ENCODE data around the gene NRL. TPM values are rescaled to one million over a fixed set of nuclear protein-coding genes. Genes with fewer than 3 reads are reported as not detected.

NRL gene
- total and polyA plus RNA-seq, 11 donors: 1.3 to 3.0 (median 2.1) TPM

Small RNA genes lying within 50 kb of the gene (microRNA-seq; reads per million reads assigned to microRNA genes)
- 0 reads per million in 4 donors for gene MIR7703

Other genes starting within 250 kb of the NRL start
- gene DHRS4, start 161.2 kb downstream of the NRL start, total RNA-seq: 10 to 100 TPM; 20.3 to 48.5 (median 30.3) TPM
- 10 to 100 TPM; 36.2 to 76.3 TPM for gene DHRS4, start 161.2 kb downstream of the NRL start, polyA plus RNA-seq
- gene DHRS4L2, start 126.0 kb downstream of the NRL start, total RNA-seq: 10 to 100 TPM; 17.9 to 37.1 (median 27.5) TPM
- 10 to 100 TPM; 22.2 to 65.9 TPM for gene DHRS4L2, start 126.0 kb downstream of the NRL start, polyA plus RNA-seq
- under 1 TPM in 6 of 9 donors, not detected in 3; 0.05 to 0.38 (median 0.17) TPM for gene CARMIL3, start 62.9 kb downstream of the NRL start, total RNA-seq
- gene CARMIL3, start 62.9 kb downstream of the NRL start, polyA plus RNA-seq: under 1 TPM; 0.08 to 0.15 TPM
- gene CPNE6, start 43.4 kb downstream of the NRL start, total RNA-seq: under 1 TPM in 3 of 9 donors, not detected in 6; 0.23 to 0.52 (median 0.25) TPM
- not detected for gene CPNE6, start 43.4 kb downstream of the NRL start, polyA plus RNA-seq
- 10 to 100 TPM in 2 of 9 donors, 1 to 10 TPM in 7; 2.1 to 14.6 (median 3.9) TPM for gene PCK2, start 20.6 kb downstream of the NRL start, total RNA-seq
- 1 to 10 TPM; 1.5 to 5.4 TPM for gene PCK2, start 20.6 kb downstream of the NRL start, polyA plus RNA-seq
- gene DCAF11, start 172 bp downstream of the NRL start, total RNA-seq: 100 to 1,000 TPM in 2 of 9 donors, 10 to 100 TPM in 7; 55.1 to 117 (median 75.0) TPM
- 100 to 1,000 TPM in 1 of 2 donors, 10 to 100 TPM in 1; 25.3 to 111 TPM for gene DCAF11, start 172 bp downstream of the NRL start, polyA plus RNA-seq
- gene FITM1, start 15.7 kb upstream of the NRL start, total RNA-seq: 100 to 1,000 TPM in 5 of 9 donors, 10 to 100 TPM in 4; 58.5 to 247 (median 107) TPM
- 100 to 1,000 TPM in 1 of 2 donors, 10 to 100 TPM in 1; 43.3 to 276 TPM for gene FITM1, start 15.7 kb upstream of the NRL start, polyA plus RNA-seq
- gene PSME1, start 21.2 kb upstream of the NRL start, total RNA-seq: 100 to 1,000 TPM in 6 of 9 donors, 10 to 100 TPM in 3; 87.3 to 331 (median 110) TPM
- 100 to 1,000 TPM; 125 to 164 TPM for gene PSME1, start 21.2 kb upstream of the NRL start, polyA plus RNA-seq
- 10 to 100 TPM in 8 of 9 donors, 1 to 10 TPM in 1; 9.6 to 18.7 (median 13.8) TPM for gene EMC9, start 26.6 kb upstream of the NRL start, total RNA-seq
- 10 to 100 TPM; 20.1 to 30.6 TPM for gene EMC9, start 26.6 kb upstream of the NRL start, polyA plus RNA-seq
- 100 to 1,000 TPM in 3 of 9 donors, 10 to 100 TPM in 6; 51.4 to 360 (median 80.8) TPM for gene PSME2, start 31.7 kb upstream of the NRL start, total RNA-seq
- gene PSME2, start 31.7 kb upstream of the NRL start, polyA plus RNA-seq: 100 to 1,000 TPM in 1 of 2 donors, 10 to 100 TPM in 1; 90.4 to 222 TPM
- gene RNF31, start 32.5 kb upstream of the NRL start, total RNA-seq: 10 to 100 TPM; 31.6 to 54.2 (median 36.6) TPM
- gene RNF31, start 32.5 kb upstream of the NRL start, polyA plus RNA-seq: 10 to 100 TPM; 36.4 to 38.3 TPM
- gene IRF9, start 46.3 kb upstream of the NRL start, total RNA-seq: 100 to 1,000 TPM in 1 of 9 donors, 10 to 100 TPM in 8; 23.4 to 169 (median 29.8) TPM
- gene IRF9, start 46.3 kb upstream of the NRL start, polyA plus RNA-seq: 10 to 100 TPM; 26.6 to 30.4 TPM
- gene REC8, start 57.1 kb upstream of the NRL start, total RNA-seq: 10 to 100 TPM in 2 of 9 donors, 1 to 10 TPM in 6, under 1 TPM in 1; 0.32 to 25.3 (median 4.4) TPM
- 1 to 10 TPM; 2.2 to 4.8 TPM for gene REC8, start 57.1 kb upstream of the NRL start, polyA plus RNA-seq
- gene IPO4, start 73.9 kb upstream of the NRL start, total RNA-seq: 10 to 100 TPM in 8 of 9 donors, 1 to 10 TPM in 1; 9.1 to 25.6 (median 17.2) TPM
- 10 to 100 TPM in 1 of 2 donors, 1 to 10 TPM in 1; 1.8 to 40.0 TPM for gene IPO4, start 73.9 kb upstream of the NRL start, polyA plus RNA-seq
- gene TM9SF1, start 80.5 kb upstream of the NRL start, total RNA-seq: 10 to 100 TPM; 15.4 to 32.3 (median 26.3) TPM
- gene TM9SF1, start 80.5 kb upstream of the NRL start, polyA plus RNA-seq: 10 to 100 TPM in 1 of 2 donors, 1 to 10 TPM in 1; 6.1 to 52.8 TPM
- gene TSSK4, start 90.7 kb upstream of the NRL start, total RNA-seq: under 1 TPM in 1 of 9 donors, not detected in 8; 0.19 TPM
- under 1 TPM in 1 of 2 donors, not detected in 1; 0.23 TPM for gene TSSK4, start 90.7 kb upstream of the NRL start, polyA plus RNA-seq
- gene CHMP4A, start 98.5 kb upstream of the NRL start, total RNA-seq: 10 to 100 TPM; 20.2 to 42.3 (median 34.5) TPM
- gene CHMP4A, start 98.5 kb upstream of the NRL start, polyA plus RNA-seq: 10 to 100 TPM; 32.1 to 72.8 TPM
- 10 to 100 TPM; 12.8 to 22.6 (median 15.5) TPM for gene MDP1, start 101.1 kb upstream of the NRL start, total RNA-seq
- 10 to 100 TPM; 20.8 to 26.5 TPM for gene MDP1, start 101.1 kb upstream of the NRL start, polyA plus RNA-seq
- 100 to 1,000 TPM; 174 to 217 (median 197) TPM for gene NEDD8, start 117.4 kb upstream of the NRL start, total RNA-seq
- gene NEDD8, start 117.4 kb upstream of the NRL start, polyA plus RNA-seq: 100 to 1,000 TPM; 276 to 287 TPM
- 10 to 100 TPM; 23.9 to 55.9 (median 32.8) TPM for gene GMPR2, start 118.0 kb upstream of the NRL start, total RNA-seq
- 10 to 100 TPM; 26.6 to 28.1 TPM for gene GMPR2, start 118.0 kb upstream of the NRL start, polyA plus RNA-seq
- 10 to 100 TPM; 34.5 to 58.1 (median 42.6) TPM for gene TINF2, start 127.7 kb upstream of the NRL start, total RNA-seq
- 10 to 100 TPM; 16.1 to 55.4 TPM for gene TINF2, start 127.7 kb upstream of the NRL start, polyA plus RNA-seq
- gene TGM1, start 148.2 kb upstream of the NRL start, total RNA-seq: 10 to 100 TPM in 1 of 9 donors, 1 to 10 TPM in 3, under 1 TPM in 2, not detected in 3; 0.52 to 38.9 (median 1.0) TPM
- under 1 TPM; 0.61 to 0.69 TPM for gene TGM1, start 148.2 kb upstream of the NRL start, polyA plus RNA-seq
- gene RABGGTA, start 156.6 kb upstream of the NRL start, total RNA-seq: 10 to 100 TPM; 18.8 to 33.1 (median 26.7) TPM
- 10 to 100 TPM; 26.3 to 29.2 TPM for gene RABGGTA, start 156.6 kb upstream of the NRL start, polyA plus RNA-seq
- gene DHRS1, start 184.8 kb upstream of the NRL start, total RNA-seq: 10 to 100 TPM in 6 of 9 donors, 1 to 10 TPM in 3; 6.3 to 18.1 (median 11.3) TPM
- 10 to 100 TPM in 1 of 2 donors, 1 to 10 TPM in 1; 5.5 to 10.7 TPM for gene DHRS1, start 184.8 kb upstream of the NRL start, polyA plus RNA-seq
- gene NOP9, start 184.9 kb upstream of the NRL start, total RNA-seq: 10 to 100 TPM; 22.1 to 34.0 (median 27.8) TPM
- 10 to 100 TPM; 13.5 to 29.8 TPM for gene NOP9, start 184.9 kb upstream of the NRL start, polyA plus RNA-seq
- gene CIDEB, start 193.0 kb upstream of the NRL start, total RNA-seq: 10 to 100 TPM in 1 of 9 donors, 1 to 10 TPM in 8; 1.7 to 10.1 (median 3.0) TPM
- gene CIDEB, start 193.0 kb upstream of the NRL start, polyA plus RNA-seq: 1 to 10 TPM; 2.6 to 3.2 TPM
- 1 to 10 TPM in 7 of 9 donors, under 1 TPM in 2; 0.81 to 3.8 (median 1.6) TPM for gene LTB4R2, start 195.2 kb upstream of the NRL start, total RNA-seq
- gene LTB4R2, start 195.2 kb upstream of the NRL start, polyA plus RNA-seq: under 1 TPM; 0.53 to 0.64 TPM
- 1 to 10 TPM in 8 of 9 donors, under 1 TPM in 1; 0.92 to 8.8 (median 1.7) TPM for gene LTB4R, start 196.6 kb upstream of the NRL start, total RNA-seq
- 1 to 10 TPM; 1.2 to 2.2 TPM for gene LTB4R, start 196.6 kb upstream of the NRL start, polyA plus RNA-seq
- gene ADCY4, start 220.1 kb upstream of the NRL start, total RNA-seq: 10 to 100 TPM; 20.7 to 47.5 (median 27.5) TPM
- 10 to 100 TPM; 21.9 to 40.4 TPM for gene ADCY4, start 220.1 kb upstream of the NRL start, polyA plus RNA-seq
- gene RIPK3, start 225.0 kb upstream of the NRL start, total RNA-seq: 10 to 100 TPM in 1 of 9 donors, 1 to 10 TPM in 6, under 1 TPM in 2; 0.75 to 10.5 (median 3.0) TPM
- gene RIPK3, start 225.0 kb upstream of the NRL start, polyA plus RNA-seq: 1 to 10 TPM; 4.0 to 4.4 TPM

Measured in heart left ventricle (tissue), 11 donors.